Measurements from ENCODE around the gene GPR39. TPM values are rescaled to one million over a fixed set of nuclear protein-coding genes. Genes with fewer than 3 reads are reported as not detected.

GPR39 gene
- total and polyA plus RNA-seq, 12 donors: 0.10 to 0.28 (median 0.17) TPM; not detected in 7

DNA sequence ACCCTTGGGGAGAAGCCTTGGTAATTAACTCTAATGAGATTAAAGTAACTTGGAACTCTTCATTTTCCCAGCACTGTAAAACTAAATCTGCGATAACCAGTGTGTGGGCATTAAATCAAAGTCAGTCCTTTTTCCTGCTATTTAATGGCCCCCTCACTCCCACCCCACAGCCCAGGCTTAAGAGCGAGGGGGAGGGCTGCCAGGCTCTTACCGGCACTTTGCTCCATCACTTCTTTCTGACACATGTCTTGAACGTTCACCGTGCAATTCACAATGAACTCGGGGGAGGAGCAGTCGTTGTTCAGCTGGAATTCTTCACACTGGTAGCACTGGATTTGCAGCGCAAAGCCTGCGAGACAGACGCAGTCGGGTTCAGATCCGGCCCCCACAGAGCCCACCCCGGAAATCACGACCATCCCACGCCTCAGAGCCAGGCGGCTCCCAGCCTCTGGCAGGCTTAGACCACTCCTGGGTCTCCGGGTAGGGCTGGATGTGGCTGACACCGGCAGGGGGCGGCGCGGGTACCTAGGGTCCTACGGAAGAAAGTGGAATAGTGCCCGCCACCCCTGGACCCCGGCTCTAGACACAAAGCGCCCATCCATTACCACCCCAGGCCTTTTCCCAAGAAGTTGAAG lies 251.7 kb downstream of the GPR39 start:
- Histone ChIP-seq H3K9me3 (replicated peaks in 1 of 3) (peaks cover 0 to 4% (median 0%) of the 10 kb centered on the region in 3 donors), H3K4me3 (no peak overlapping the region), H3K27ac (no peak overlapping the region), H3K4me1 (replicated peaks in 1 of 2) (peaks cover 19 to 20% of the 10 kb centered on the region in 2 donors), H3K36me3 (replicated peaks in 1 of 2) (no peaks in the 10 kb centered on the region), H3K27me3 (peaks cover 30% of the 10 kb centered on the region)
- intact Hi-C loops (cut with DNase I): no loop called here
- TF ChIP-seq, protein P1, sequence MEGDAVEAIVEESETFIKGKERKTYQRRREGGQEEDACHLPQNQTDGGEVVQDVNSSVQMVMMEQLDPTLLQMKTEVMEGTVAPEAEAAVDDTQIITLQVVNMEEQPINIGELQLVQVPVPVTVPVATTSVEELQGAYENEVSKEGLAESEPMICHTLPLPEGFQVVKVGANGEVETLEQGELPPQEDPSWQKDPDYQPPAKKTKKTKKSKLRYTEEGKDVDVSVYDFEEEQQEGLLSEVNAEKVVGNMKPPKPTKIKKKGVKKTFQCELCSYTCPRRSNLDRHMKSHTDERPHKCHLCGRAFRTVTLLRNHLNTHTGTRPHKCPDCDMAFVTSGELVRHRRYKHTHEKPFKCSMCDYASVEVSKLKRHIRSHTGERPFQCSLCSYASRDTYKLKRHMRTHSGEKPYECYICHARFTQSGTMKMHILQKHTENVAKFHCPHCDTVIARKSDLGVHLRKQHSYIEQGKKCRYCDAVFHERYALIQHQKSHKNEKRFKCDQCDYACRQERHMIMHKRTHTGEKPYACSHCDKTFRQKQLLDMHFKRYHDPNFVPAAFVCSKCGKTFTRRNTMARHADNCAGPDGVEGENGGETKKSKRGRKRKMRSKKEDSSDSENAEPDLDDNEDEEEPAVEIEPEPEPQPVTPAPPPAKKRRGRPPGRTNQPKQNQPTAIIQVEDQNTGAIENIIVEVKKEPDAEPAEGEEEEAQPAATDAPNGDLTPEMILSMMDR (IDR thresholded peaks at IDR 0.05): no peak
- no peak for TF ChIP-seq POLR2A (IDR thresholded peaks at IDR 0.05)
- DNase-seq: no peak
- whole genome bisulfite sequencing, 4 donors: 3 to 10% (median 3%) methylated on average over 15 to 25 of the region's 25 CpGs

DNA sequence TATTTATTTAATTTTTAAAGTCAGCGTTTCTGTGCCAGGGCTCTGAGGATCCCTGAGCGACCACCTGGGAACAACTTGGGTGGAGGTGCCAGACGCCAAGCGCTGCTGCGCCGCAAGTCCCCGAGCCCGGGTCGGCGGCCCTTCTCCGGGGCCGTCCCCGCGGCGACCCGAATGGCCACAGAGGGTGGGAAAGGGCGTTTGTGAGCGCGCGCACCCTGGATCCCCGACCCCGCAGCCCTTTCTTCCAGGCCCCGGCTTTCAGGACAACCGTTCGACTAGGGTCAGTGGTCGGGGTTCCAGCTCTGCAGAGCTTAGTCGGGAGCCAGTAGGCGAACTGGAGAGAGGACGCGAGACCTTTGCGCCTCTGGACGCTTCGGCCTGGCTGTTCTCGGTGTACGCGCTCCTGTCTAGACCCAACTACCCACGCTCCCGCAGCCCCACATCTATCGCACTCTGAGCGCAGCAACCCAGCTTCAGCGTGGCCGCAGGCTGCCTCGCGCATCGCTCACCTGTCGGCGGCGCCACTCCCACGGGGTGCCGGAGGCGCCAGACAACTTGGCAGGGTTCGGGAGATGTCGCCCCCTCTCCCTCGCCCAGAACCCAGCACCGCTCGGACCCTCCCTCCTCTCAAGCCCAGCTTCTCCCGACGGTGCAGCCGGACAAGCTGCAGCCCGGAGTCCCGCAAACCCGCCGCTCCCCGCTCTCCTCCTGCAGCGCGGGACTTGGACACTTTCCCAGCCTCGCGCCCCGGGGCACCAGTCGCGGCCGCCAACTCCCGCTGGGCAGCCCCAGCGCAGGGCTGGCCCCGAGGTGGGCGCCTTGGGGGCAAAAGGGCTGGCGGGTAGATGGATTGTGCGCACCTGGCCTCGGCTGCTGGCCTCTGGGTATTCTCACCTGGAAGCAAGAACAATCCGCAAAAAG lies 252.6 kb downstream of the GPR39 start:
- TF ChIP-seq, protein P1 (IDR thresholded peaks at IDR 0.05): no peak
- TF ChIP-seq POLR2A (IDR thresholded peaks at IDR 0.05): no peak
- peak overlapping the region in 2 of 4 donors; percentile 4 to 53 for H3K4me3 ChIP-seq
- intact Hi-C loops (cut with DNase I): no loop called here
- H3K4me1 ChIP-seq (replicated peaks in 1 of 2): peaks cover 19 to 20% of the 10 kb centered on the region in 2 donors
- no peak for DNase-seq
- peaks cover 30% of the 10 kb centered on the region for H3K27me3 ChIP-seq
- 1 to 3% (median 2%) methylated on average over 37 to 80 of the region's 80 CpGs for WGBS, 4 donors
- H3K9me3 ChIP-seq (replicated peaks in 1 of 3): peaks cover 0 to 4% (median 0%) of the 10 kb centered on the region in 3 donors
- H3K36me3 ChIP-seq (replicated peaks in 1 of 2): no peaks in the 10 kb centered on the region
- H3K27ac ChIP-seq: no peak overlapping the region

DNA sequence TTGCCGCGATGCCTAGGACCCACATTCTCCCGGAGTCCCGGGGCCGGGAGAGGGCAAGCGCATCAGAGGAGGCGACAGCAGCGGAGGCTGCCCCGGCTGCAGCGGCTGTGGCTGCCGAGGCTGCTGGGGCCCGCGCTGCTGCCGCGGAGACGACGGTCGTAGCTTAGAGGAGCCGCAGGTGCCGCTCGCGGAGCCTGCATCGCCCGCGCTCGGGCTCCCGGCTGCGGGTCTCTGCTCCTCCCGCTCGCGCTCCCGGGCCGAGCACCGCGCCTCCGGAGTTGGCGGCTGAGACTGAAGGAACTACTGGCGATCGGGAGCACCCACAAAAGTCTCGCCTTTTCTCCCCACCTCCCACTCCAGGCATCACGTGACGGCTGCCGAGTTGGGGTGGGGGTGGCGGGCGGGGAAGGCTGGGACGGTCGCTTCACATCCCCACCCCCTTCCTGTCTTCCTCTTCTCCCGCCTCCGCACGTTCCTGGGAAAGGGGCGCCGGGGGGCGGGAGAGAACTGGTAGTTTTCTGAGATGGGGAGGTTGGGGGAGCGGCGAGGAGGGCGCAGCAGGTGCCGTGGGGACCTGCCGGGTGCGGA lies 253.4 kb downstream of the GPR39 start, which contains the start of gene LYPD1:
Gene LYPD1 (minus strand): TSS at position 298 of the 588 bp plus-strand sequence. CDS start 273 bp downstream, at position 25.
- WGBS, 4 donors: 0 to 2% (median 1%) methylated on average over 3 to 59 of the region's 59 CpGs
- Histone ChIP-seq H3K4me3 (peak within 1 kb of the TSS in 2 of 4 donors; percentile 4 to 53), H3K36me3 (replicated peaks in 1 of 2) (no peaks in the 10 kb centered on the region), H3K4me1 (replicated peaks in 1 of 2) (peaks cover 19 to 20% of the 10 kb centered on the region in 2 donors), H3K27me3 (peaks cover 30% of the 10 kb centered on the region), H3K9me3 (replicated peaks in 1 of 3) (peaks cover 0 to 4% (median 0%) of the 10 kb centered on the region in 3 donors), H3K27ac (peak within 1 kb of the TSS in 1 of 5 donors; percentile 5)
- DNase-seq: no peak
- no peak for TF ChIP-seq POLR2A (IDR thresholded peaks at IDR 0.05)
- TF ChIP-seq, protein P1 (IDR thresholded peaks at IDR 0.05): no peak
- intact Hi-C loops (cut with DNase I): no loop called here

All from adrenal gland (tissue), 12 donors.